GM19452 (cell line): Measurements from ENCODE around the gene CAVIN4.

Source experiments
- ATAC-seq: cut with Tn5 transposase; IDR thresholded peaks from one replicate; pipeline ENCODE4 v1.9.1; 2021; ENCODE audit not compliant: unreplicated experiment

Gene CAVIN4, protein sequence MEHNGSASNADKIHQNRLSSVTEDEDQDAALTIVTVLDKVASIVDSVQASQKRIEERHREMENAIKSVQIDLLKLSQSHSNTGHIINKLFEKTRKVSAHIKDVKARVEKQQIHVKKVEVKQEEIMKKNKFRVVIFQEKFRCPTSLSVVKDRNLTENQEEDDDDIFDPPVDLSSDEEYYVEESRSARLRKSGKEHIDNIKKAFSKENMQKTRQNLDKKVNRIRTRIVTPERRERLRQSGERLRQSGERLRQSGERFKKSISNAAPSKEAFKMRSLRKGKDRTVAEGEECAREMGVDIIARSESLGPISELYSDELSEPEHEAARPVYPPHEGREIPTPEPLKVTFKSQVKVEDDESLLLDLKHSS

DNA sequence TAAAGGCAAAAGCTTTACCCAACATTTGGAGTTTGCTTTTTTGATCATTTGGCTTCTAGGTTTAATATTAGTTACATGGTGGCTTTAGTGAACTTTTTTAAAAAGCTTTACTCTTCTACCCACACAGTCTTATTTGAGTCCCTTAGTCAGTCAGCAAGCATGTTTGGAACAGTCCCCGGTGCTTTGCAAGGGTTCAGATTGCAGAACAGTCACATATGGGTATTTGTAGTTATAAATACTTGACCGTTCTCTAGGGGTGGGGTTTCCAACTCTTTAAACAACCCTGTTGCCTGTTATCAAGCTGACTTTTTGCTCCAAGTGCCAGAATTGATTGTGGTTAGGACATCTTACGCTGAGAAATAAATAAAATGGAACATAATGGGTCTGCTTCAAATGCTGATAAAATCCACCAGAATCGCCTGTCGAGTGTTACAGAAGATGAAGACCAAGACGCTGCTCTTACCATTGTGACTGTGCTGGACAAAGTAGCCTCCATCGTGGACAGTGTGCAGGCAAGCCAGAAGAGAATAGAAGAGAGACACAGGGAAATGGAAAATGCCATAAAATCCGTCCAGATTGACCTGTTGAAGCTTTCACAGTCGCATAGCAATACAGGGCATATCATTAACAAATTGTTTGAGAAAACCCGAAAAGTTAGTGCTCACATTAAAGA, at the start of gene CAVIN4:
Gene CAVIN4 (plus strand): TSS at position 304 of the 673 bp plus-strand sequence. CDS start 65 bp downstream, at position 369.
- ATAC-seq, result no peak

DNA sequence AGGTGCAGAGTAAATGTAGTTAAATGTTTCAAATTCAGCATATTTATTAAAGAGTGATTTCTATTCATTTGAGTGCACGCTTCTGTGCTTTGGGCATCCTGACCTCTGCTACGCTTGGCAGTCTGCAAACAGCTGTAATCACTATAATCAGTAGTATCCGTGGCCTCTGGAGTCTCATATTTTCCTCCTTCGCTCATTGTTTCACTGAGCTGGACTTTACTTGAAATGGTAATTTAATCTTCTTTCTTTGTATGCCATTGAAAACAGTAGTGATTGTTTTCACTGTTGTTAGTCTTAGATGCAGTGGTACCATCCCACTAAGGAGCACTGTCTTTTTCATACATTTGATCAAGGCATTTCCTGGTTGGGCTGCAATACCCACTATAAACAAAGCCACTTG, 43.5 kb upstream of the CAVIN4 start:
- no peak for ATAC-seq

DNA sequence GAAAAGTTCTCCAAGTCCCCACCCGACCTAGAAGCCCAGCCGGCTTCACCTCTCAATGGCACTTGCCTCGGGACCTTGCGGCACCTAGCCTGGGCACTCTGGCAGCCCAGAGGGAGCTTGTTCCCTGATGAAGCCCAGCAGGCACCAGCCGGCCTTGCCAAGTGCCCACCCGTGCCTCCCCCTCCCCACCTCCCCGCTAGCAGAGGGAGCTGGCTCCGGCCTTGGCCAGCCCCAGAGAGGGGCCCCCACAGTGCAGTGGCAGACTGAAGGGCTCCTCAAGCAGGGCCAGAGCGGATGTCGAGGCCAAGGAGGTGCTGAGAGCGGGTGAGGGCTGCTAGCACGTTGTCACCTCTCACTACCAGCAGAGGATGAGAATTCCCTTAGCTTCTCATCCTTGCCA, 37.6 kb upstream of the CAVIN4 start:
- ATAC-seq, result no peak

DNA sequence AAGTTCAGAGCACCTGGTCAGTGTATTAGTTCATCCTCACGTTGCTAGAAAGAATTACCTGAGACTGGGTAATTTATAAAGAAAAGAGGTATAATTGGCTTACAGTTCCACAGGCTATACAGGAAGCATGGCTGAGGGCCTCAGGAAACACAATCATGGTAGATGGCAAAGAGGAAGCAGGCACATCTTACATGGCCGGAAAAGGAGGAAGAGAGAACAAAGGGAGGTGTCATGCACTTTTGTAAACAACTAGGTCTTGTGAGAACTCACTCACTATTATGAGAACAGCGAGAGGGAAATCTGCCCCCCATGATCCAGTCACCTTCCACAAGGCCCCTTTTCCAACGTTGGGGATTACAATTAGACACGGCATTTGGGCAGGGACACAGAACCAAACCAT, 28.8 kb upstream of the CAVIN4 start:
- ATAC-seq, result no peak

DNA sequence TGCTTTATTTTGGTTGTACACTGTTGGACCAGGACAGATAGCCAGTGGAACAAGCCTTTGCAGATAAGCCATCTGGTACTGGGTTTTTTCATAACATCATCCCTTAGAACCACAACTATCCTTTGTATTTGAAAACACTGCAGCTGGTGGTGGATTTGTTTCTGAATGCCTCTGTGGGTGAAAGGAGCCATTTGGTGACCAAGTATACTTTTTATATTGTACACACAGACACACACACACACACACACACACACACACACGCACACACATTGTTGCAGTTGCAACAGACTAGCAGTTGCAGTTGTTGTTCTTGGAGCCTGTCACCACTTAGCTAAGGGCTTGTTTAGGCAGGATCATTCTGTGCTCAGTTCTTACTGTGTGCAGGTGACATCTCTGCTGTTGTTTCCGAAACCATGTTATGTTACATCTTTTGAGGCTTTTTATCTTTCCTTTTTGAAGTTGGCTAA, 22.9 kb upstream of the CAVIN4 start:
- peak; percentile 48 for ATAC-seq

DNA sequence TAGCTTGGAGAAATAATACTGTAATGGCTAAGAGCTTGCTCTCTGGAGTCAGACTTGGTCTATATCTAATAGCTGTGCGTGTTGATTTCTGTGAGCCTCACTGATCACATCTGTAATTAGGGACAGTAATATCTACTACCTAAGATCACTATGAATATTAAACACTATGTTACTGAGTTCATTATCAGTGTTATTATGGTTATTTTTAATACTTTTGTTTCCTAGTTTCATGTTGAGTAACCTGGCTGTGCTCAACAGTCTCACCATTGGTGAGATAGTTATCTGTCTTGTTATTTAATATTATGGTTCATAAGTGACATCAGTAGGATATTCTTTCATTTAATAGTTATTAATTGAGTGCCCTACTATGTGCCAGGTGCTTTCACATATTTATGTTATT, 22.4 kb upstream of the CAVIN4 start:
- ATAC-seq, result peak; percentile 82

DNA sequence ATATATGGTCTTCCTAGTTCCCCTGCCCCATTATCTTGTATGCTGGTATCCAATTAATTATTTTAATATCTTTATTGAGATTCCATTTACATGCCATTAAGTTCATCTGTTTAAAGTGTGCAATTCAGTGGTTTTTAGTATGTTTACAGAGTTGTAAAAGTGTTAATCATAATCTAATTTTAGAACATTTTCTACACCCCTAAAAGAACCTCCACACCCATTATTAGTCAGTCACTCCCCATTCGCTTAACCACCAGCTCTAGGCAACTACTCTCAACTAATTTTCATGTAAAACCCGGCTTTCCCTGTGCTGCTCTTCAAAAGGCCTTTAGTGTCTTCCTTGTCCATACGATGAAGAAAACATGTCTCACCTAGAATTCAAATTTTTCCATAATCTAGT, 20.8 kb upstream of the CAVIN4 start:
- no peak for ATAC-seq

DNA sequence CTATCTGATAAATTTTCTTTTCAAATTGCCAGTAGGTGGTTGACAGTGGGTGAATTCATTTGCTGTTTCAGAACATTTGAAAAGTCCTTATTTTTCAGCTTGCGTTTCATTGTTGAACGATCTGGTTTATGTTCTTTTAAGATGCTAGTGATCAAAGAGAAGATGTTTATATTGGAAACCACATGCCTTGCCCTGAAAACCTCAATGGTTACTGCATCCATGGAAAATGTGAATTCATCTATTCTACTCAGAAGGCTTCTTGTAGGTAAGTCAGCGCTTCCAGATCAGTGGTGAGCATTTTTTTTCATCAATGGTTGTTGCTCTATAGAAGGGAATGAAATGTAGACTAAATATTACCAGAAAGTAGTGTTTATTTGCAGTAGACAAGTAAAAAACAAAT, 16.6 kb upstream of the CAVIN4 start:
- no peak for ATAC-seq

DNA sequence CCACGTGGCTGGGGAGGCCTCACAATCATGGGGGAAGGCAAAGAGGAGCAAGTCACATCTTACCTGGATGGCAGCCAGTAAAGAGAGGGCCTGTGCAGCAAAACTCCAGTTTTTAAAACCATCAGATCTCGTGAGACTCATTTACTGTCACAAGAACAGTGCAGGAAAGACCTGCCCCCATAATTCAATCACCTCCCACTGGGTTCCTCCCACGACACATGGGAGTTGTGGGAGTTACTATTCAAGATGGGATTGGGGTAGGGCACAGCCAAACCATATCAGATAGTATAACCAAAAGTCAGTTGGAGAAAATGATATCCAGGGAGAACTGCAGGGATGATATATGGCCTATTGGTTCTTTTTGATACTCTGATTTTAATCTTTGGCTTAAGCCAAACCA, 10.0 kb upstream of the CAVIN4 start:
- no peak for ATAC-seq

DNA sequence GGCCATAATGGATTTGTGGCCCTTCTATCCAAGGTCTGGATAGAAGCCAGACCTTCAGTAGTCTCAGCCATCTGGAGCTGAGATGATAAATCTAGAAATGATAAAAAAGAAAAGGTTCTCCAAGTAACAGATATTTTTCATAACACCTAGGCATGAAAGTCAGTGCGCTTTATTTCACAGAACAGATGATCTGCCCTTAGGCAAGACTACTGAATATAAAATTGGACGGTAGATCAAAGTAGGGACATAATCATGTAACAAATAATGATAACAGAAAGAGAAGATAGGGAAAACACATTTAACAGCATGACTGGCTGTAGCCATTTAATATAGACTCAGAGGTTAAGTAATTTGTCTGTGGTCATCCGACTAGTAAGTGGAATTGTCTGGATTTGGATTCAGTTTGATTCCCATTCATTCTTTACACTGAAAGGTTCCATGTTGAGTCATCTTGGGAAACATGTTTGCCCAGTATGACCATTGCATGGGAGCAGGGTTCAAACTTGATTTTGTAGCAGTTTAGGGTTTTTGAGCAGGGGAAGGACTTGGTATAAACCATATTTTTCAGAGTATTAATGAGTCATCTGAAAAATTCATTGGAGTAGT, 4.1 kb upstream of the CAVIN4 start:
- no peak for ATAC-seq

DNA sequence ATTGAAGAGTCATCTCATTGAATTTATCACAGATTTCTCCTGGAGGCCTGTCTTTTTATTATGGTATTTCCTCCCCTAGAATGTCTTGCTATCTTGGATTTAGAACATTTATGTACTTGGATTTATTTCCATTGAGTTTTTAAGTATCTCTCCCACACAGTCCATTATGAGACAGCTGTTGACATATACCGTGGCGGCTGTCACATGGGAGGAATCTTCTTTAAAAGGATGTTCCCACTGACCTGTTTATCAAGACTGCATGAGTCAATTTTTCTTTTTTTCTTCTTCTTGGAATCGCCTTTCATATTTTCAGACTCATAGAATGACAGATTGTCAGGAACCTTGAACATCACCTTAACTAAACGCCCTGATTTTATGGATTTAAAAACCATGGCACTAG, 2.9 kb upstream of the CAVIN4 start:
- no peak for ATAC-seq

DNA sequence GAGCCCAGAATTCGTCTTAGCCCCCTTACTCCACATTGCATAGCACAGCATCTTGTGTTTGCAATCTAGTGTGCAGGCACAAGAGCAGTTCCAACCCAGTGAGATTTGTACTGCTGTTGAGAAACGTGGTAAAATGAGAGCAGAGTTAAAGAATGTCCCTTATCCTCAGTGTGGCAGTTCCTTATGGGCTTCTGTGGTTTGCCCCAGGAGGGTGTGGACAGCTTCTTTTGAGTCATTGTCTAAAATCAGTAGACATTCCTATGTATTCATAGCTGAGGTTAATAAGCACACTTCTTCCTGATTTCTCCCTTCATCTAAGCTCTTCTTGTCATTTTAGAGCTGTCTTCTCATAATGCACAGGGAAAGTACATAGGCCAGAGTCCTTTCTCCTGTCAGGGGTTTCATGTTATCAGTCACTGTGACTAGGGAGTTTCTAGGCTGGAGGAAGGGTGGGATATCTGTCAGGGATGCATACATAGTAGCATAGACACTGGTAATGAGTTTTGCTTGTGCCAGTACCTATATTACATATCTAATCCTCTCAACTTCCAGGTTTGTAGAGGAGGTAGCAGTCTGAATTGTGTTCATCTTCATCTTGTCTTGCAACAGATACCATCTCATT, 2.0 kb upstream of the CAVIN4 start:
- ATAC-seq, result no peak

DNA sequence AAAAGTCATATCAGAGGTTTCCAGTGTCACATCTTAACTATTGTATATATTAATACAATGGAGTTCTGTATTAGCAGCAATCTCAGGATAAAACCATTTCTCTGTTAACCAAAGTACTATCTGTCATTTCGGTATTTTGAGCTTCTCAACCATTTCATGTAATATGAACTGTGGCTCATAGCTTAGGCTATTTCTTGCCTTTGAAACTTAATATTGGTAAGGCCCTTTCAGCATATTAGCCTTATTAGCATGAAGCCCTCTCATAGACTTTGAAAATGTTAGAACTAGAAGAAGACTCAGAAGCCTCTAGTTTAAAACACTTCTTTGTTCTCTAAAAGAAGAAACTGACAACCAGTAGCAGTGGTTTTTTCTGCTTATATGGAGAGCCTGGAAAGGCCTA, 731 bp downstream of the CAVIN4 start:
- no peak for ATAC-seq

DNA sequence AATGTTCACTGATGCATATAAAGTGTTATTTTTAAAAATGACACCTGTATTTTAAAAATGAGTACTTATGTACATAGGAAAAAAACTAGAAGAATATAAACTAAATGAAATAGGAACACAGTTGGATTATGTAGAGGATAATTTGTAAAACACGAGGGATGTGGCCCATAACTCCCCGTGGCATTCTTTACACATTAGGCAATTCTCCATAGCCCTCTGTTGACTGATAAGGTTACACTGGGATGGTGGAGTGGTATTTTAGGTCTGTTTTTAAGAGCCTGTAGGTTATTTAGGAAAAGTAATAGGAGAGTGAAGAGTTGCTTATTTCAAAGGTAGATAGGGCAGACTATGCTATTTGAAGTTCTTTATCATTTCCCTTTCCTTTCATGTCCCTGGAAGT, 1.8 kb downstream of the CAVIN4 start:
- no peak for ATAC-seq

DNA sequence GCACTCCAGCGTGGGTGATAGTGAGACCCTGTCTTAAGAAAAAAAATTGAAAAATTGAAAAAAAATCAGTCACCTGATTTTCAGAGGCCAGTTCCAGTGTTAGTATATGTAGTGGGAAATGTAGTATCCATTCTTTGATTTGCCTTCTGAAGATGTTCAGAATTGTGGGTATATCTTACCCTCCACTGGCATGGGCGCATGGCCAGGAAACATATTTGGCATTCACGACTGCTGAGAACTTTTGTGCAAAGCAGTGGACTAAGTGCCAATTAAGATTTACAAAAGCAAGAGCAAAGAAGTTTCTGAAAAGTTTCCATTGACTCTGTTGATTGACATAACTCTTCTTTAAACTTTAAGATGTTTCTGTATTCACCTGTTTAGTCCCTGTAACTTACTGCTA, 2.4 kb downstream of the CAVIN4 start:
- ATAC-seq, result no peak

DNA sequence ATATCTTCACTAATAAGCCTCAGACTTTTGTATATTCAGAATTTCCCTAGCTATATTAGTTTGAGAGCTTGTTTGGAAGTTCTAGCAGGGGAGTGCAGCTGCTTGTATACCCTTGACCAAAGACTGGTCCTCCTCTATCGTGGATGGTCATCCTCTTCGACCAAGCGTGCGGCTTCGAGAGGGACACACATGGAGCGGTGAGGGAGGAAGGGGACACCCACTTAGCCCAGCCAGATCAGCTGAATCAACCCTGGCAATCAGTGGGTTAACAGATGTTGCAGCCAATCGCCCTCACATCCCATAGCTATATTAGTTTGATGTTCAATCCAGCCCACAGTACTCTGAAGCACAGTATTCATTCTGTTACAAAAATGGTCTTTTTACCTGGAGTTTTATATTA, 3.2 kb downstream of the CAVIN4 start:
- no peak for ATAC-seq

DNA sequence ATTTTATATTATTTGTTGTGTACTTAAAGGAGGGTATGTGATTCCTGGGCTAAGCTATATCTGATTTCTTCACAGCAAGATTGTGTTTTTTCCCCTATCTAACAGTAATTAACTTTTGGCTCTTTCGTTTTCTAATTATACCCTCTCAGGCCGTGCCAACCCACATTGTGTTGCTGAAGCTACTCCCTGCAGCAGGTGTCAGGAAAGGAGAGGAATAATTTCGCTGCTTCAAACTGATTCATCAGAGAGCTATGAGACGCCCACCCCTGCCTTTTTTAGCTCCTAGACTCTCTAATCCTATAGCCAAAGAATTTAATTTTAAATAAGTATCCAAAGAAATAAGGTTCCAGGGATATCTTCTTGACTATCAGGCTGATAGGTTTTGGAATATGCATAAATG, 3.8 kb downstream of the CAVIN4 start:
- no peak for ATAC-seq

DNA sequence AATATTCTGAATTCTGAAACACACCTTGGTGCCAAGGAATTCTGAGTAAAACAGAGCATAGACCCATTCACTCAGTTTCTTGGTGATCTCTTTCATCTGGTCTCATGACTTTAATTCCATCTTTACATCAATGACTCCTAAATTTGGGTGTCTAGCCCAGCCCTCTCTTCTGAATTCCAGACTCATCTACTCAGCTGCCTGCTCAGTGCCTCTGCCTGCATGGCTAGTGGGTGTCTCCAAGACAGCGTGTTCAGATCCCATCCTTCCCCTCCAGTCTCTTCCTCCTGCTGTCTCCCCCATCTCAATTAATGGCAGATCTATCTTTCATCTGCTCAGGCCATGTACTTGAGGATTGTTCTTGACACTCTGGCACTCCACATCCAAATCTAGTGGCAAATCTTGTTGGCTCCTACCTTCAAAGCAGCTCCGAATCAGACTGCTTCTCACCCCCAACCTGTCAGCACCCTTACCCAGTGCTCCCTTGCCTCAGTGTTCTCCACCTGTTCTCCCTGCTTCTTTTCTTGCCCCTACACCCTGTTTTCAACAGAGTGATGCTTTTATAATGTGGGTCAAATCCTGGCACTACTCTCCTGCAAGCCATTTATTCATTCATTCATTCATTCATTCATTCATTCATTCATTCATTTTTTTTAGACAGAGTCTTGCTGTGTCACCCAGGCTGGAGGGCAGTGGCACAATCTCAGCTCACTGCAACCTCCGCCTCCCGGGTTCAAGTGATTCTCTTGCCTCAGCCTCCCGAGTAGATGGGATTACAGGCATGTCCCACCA, 5.3 kb downstream of the CAVIN4 start:
- ATAC-seq, result no peak

DNA sequence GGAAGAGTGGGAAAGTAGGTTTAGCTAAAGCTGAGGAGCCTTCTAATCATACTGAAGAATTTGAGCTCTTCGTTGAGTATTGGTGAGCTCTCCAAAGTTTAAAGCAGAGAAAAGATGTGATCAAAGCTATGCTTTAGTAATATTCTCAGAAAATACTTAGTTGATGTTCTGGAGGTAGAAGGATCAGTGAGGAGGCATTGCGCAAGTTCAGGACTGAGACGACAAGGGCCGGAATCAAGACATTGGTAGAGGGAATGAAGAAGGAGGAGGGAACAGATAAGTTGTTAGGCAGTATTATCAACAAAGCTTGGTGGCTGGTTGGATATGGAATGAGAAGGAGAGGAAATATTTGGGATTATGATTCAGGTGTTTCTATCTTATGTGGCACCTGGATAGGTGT, 7.1 kb downstream of the CAVIN4 start:
- ATAC-seq, result no peak

DNA sequence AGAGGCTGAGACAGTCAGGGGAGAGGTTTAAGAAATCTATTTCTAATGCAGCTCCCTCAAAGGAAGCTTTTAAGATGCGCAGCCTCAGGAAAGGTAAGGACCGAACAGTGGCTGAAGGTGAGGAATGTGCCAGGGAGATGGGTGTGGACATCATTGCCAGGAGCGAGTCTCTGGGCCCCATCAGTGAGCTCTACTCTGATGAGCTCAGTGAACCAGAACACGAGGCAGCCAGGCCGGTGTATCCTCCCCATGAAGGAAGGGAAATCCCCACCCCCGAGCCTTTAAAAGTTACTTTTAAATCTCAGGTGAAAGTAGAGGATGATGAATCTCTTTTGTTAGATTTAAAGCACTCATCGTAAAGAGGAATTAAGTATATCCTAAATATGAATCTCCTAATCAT, 8.2 kb downstream of the CAVIN4 start:
- no peak for ATAC-seq

DNA sequence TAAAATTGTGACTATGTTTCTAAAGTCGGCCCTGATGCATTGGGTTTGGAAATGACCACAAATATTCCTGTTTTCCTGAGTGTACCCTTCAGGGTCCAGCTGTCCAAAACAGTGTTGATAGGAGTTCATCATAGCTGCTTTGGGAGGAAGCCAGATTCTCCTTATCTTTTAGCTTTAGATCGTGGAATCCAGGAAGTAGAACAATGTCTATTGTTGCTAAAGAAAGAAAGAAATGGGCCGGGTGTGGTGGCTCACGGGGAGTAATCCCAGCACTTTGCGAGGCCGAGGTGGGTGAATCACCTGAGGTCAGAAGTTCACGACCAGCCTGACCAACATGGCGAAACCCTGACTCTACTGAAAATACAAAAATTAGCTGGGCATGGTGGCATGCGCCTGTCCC, 9.5 kb downstream of the CAVIN4 start:
- no peak for ATAC-seq
